Choroid plexus epithelial cell (primary cell): ENCODE results near the gene AGO3.

Source experiments
- DNase-seq: peaks from one replicate; pipeline ENCODE4 v3.0.0-alpha.2; 2010; ENCODE audit warnings: low read depth
- H3K4me3 ChIP-seq: 2 replicates; pipeline ENCODE4 v1.5.1; 2011; ENCODE audit warnings: low read depth, mild to moderate bottlenecking, control low read depth, low read length, moderate library complexity
- TF ChIP-seq, protein P1 (sequence below): conservative IDR thresholded peaks from 2 replicates; pipeline ENCODE4 v1.5.1; 2011; ENCODE audit warnings: low read depth, mild to moderate bottlenecking, control low read depth, inconsistent platforms, low read length, moderate library complexity

AGO3 gene

DNA sequence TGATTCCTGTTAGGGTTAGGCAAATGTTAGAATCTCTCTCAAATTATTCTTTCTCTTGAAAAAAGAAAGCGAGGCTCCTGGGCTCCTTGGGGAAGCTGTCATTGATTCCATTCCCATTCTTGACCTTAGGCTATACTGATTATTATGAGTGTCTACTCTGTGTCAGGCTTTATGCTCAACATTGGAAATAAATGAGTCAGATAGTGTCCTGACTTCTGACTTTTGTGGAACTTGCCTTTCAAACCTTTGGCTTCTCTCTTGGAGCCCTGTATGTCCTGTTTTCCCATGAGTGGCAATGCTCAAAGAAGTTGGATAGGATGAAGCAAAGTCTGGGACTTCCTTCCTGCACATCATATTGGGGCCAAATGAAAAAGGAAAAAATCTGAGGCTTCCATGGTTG, 36.2 kb upstream of the AGO3 start:
- DNase-seq = no peak
- no peak overlapping the region for H3K4me3 ChIP-seq
- TF ChIP-seq, protein P1, sequence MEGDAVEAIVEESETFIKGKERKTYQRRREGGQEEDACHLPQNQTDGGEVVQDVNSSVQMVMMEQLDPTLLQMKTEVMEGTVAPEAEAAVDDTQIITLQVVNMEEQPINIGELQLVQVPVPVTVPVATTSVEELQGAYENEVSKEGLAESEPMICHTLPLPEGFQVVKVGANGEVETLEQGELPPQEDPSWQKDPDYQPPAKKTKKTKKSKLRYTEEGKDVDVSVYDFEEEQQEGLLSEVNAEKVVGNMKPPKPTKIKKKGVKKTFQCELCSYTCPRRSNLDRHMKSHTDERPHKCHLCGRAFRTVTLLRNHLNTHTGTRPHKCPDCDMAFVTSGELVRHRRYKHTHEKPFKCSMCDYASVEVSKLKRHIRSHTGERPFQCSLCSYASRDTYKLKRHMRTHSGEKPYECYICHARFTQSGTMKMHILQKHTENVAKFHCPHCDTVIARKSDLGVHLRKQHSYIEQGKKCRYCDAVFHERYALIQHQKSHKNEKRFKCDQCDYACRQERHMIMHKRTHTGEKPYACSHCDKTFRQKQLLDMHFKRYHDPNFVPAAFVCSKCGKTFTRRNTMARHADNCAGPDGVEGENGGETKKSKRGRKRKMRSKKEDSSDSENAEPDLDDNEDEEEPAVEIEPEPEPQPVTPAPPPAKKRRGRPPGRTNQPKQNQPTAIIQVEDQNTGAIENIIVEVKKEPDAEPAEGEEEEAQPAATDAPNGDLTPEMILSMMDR = no peak

DNA sequence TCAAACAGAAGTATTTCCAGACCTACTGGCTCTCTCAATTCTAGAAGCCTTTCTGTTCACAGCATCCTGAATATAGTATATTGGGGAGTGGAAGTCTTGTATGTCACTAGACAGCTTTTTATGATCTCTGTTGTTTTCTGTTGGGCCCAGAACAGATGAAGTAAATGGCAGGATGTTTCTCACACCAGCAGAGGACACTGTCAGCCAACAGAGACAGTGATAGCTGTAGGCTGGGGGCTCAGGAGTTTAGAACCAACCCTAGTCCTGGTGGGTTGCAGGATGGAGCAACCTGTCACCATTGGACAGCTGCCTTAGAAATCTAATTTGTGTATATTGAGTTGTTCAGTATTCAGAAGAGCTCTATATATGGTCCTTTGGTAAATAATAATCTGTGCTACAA, 31.0 kb upstream of the AGO3 start:
- H3K4me3 ChIP-seq = no peak overlapping the region
- TF ChIP-seq, protein P1 = peak; percentile 41
- no peak for DNase-seq

DNA sequence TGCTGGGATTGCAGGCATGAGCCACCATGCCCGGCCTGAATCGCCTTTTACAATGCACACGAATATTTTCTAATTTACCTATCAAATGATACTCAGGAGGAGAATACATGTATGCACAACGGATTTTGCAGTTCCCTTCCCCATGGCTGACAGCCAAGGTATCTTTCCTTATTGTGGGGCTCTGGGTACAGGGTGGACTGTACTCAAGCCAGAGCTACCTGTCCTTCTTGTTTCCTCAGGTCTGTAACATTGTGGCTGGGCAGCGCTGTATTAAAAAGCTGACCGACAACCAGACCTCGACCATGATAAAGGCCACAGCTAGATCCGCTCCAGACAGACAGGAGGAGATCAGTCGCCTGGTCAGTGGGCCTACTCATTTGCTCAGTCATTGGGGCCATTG, 29.7 kb upstream of the AGO3 start:
- TF ChIP-seq, protein P1 = no peak
- DNase-seq = no peak
- no peak overlapping the region for H3K4me3 ChIP-seq

DNA sequence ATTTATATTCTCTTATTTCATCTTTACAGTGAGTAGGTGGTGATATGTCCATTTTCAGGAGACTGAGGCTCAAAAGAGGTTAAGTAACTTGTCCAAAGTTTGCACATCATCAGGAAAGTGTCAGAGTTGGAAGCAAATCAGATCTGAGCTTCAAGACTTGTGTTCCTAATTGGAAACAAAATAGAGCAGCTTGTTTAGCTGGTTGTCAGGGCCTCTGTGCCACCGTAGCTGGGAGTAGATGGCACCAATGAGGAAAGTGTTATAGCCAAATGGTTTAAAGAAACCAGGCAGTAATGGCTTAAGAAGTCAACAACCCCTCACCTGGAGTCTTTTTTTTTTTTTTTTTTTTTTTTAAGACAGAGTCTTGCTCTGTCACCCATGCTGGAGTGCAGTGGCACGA, 28.2 kb upstream of the AGO3 start:
- DNase-seq = no peak
- TF ChIP-seq, protein P1 = no peak
- H3K4me3 ChIP-seq = no peak overlapping the region

DNA sequence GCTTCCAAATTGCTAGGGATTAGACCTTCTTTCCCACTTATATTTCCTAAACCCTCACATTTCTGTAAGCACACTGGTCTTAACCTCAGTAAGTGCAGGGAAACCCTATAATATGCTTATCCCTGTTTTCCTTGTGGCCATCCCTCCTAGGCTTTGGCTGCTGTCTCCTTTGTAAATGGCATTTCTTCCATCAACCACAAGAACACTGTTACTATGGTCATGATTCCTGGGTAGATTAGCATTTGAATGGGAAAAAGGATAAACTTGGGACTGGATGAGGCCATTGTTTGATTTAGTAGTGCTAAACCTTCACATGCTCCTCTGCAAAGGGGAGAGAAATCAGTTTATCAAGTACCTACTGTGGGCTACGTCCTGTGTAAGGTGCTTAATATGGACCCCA, 16.2 kb upstream of the AGO3 start:
- no peak for DNase-seq
- TF ChIP-seq, protein P1 = no peak
- no peak overlapping the region for H3K4me3 ChIP-seq

DNA sequence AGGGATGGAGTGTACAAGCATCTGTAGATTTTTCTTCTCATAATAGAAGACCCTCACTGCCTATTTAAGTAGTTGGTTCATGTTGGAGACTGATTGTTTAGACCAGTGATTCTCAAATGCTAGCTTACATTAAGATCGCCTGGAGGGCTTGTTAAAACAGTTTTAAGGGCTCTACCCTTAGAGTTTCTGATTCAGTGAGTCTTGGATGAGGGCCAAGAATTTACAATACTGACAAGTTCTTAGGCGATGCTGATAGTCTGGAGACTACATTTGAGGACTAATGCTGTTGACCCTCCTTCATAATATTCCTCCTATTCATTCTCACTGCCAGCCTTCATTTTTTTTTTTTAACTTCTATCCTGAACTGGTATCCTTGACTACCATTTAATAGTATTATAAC, 15.2 kb upstream of the AGO3 start:
- TF ChIP-seq, protein P1 = no peak
- H3K4me3 ChIP-seq = no peak overlapping the region
- peak; percentile 22 for DNase-seq

DNA sequence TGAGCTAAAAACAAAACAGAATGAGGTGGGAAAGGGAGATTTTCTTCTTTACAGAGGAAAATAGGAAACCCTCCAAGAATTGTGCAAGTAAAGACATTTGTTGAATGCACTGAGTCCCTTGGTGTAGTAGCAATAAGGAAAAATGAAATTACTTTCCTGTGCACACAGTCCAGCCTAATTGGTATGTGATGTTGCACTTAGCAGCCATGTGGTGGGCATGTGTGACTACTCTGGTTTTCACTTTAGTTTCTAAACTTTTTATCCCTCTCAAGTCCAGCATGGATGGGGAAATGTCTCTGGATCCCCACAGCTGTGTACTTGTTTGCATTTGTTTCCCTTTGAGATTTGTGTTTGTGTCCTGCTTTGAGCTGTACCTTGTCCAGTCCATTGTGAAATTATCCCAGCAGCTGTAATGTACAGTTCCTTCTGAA, 7.1 kb upstream of the AGO3 start:
- DNase-seq = no peak
- no peak overlapping the region for H3K4me3 ChIP-seq
- TF ChIP-seq, protein P1 = no peak
